Bronchial epithelial cell (primary cell): Measurements from ENCODE around the gene KTI12. TPM values are rescaled to one million over a fixed set of nuclear protein-coding genes. Genes with fewer than 3 reads are reported as not detected.
A peak's percentile ranks its signal among the peaks of the same experiment; 100 is the strongest.
"Not testable (repeated sequence)": the region's sequence is repeated elsewhere in the genome, so short reads cannot be mapped to it uniquely, and the experiment has no call there.

Experiments used
- DNase-seq: peaks from one replicate; pipeline ENCODE4 v3.0.0-alpha.2; 2010; ENCODE audit warnings: low read depth
- FAIRE-seq: peaks from 2 replicates; lab custom pipeline; 2011; peaks lifted over from hg19 to GRCh38; lab: Jason Lieb, UNC
- H3K27me3 ChIP-seq: 2 replicates; pipeline ENCODE4 v1.5.1; 2011; ENCODE audit warnings: low read length; ENCODE audit not compliant: control insufficient read depth, insufficient read depth
- H3K36me3 ChIP-seq: 2 replicates; pipeline ENCODE4 v1.5.1; 2011; ENCODE audit warnings: low read length; ENCODE audit not compliant: control insufficient read depth, insufficient read depth
- H3K4me3 ChIP-seq: 2 replicates; pipeline ENCODE4 v1.5.1; 2011; ENCODE audit warnings: mild to moderate bottlenecking, low read depth, low read length, control low read depth
- total RNA-seq: library from RNA; depleted of rRNA; stranded (reverse); fragments of >200 nt; gene quantifications from 2 replicates; pipeline ENCODE4 v1.2.1, GENCODE V29; 2014
- TF ChIP-seq, protein P1 (sequence below): IDR thresholded peaks from 2 replicates; pipeline ENCODE4 v1.5.1; 2011; ENCODE audit warnings: mild to moderate bottlenecking, moderate library complexity, low read length, control low read depth, inconsistent platforms; ENCODE audit not compliant: insufficient read depth, severe bottlenecking

Gene KTI12
- total RNA-seq, 1 donor from 2014 or later, result 10.0 TPM

DNA sequence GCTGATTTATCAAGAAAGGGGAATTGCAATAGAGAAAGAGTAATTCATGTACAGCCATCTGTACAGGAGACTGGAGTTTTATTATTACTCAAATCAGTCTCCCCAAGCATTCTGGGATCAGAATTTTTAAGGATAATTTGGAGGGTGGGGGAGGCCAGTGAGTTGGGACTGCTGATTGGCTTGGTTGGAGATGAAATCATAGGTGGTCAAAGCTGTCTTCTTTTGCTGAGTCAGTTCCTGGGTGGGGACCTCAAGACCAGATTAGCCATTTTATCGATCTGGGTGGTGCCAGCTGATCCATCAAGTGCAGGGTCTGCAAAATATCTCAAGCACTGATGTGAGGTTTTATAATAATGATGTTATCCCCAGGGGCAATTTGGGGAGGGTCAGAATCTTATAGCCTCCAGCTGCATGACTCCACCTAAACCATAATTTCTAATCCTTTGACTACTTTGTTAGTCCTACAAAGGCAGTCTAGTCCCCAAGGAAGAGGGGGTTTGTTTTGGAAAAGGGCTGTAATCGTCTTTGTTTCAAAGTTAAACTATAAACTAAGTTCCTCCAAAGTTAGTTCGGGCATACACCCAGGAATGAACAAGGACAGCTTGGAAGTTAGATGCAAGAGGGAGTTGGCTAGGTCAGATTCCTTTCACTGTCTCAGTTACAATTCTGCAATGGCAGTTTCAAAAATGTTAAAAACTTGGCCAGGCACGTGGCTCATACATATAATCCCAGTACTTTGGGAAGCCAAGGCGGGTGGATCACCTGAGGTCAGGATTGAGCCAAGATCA is 26.2 kb downstream of the KTI12 start:
- H3K27me3 ChIP-seq, result no peaks in the 10 kb centered on the region
- H3K36me3 ChIP-seq, result no peaks in the 10 kb centered on the region
- FAIRE-seq (no peak), DNase-seq (no peak)
- H3K4me3 ChIP-seq, result no peak overlapping the region
- TF ChIP-seq, protein P1, sequence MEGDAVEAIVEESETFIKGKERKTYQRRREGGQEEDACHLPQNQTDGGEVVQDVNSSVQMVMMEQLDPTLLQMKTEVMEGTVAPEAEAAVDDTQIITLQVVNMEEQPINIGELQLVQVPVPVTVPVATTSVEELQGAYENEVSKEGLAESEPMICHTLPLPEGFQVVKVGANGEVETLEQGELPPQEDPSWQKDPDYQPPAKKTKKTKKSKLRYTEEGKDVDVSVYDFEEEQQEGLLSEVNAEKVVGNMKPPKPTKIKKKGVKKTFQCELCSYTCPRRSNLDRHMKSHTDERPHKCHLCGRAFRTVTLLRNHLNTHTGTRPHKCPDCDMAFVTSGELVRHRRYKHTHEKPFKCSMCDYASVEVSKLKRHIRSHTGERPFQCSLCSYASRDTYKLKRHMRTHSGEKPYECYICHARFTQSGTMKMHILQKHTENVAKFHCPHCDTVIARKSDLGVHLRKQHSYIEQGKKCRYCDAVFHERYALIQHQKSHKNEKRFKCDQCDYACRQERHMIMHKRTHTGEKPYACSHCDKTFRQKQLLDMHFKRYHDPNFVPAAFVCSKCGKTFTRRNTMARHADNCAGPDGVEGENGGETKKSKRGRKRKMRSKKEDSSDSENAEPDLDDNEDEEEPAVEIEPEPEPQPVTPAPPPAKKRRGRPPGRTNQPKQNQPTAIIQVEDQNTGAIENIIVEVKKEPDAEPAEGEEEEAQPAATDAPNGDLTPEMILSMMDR, result no peak

DNA sequence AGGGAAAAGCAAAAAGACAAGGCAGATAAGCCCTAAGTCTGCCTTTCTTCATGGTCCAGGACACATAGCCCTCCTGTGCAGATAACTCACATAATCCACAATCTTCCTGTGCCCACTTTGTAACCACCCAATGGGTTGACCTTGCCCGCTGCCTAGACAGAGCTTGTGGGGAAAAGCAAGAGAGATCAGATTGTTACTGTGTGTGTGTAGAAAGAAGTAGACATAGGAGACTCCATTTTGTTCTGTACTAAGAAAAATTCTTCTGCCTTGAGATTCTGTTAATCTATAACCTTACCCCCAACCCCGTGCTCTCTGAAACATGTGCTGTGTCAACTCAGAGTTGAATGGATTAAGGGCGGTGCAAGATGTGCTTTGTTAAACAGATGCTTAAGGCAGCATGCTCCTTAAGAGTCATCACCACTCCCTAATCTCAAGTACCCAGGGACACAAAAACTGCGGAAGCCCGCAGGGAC is 27.5 kb downstream of the KTI12 start:
- not testable (repeated sequence) for DNase-seq, H3K36me3 ChIP-seq, FAIRE-seq, H3K27me3 ChIP-seq, H3K4me3 ChIP-seq

DNA sequence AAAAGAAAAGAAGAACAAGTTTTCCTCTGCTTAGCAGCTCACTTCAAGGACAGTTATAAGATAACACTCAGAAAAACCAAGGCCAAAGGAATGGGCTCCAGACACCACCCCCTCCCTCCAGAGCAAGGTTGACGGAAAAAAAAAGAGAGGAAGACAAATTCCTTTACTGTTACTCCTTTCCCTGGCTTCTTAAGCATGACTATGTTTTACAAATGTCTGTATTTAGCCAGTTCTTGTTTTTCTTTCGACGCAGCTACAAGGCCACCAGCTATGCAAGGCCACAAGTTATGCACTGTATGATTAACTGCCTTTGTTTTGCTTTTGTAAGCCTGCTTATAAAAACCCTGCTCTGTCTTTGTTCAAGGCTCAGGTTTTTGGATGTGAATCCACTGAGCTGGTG is 28.1 kb downstream of the KTI12 start:
- not testable (repeated sequence) for H3K27me3 ChIP-seq, H3K36me3 ChIP-seq, FAIRE-seq, DNase-seq, H3K4me3 ChIP-seq

DNA sequence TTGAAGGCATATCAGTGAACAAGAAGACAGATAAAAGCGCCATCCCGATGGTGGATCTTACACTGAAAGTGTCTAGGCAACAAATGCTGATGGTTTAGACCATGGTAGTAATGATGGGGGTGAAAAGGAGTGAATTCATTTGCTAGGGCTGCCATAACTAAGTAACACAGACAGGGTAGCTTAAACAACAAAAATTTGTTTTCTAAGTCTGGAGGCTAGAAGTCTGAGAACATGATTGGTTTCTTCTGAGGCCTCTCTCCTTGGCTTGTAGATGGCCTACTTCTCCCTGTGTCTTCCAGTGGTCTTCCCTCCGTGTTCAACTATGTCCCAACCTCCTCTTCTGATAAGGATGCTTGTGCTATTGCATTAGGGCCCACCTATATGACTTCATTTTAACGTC is 29.7 kb downstream of the KTI12 start:
- TF ChIP-seq, protein P1, result no peak
- DNase-seq, result no peak
- Histone ChIP-seq H3K36me3 (no peaks in the 10 kb centered on the region), H3K27me3 (no peaks in the 10 kb centered on the region), H3K4me3 (no peak overlapping the region)
- no peak for FAIRE-seq

DNA sequence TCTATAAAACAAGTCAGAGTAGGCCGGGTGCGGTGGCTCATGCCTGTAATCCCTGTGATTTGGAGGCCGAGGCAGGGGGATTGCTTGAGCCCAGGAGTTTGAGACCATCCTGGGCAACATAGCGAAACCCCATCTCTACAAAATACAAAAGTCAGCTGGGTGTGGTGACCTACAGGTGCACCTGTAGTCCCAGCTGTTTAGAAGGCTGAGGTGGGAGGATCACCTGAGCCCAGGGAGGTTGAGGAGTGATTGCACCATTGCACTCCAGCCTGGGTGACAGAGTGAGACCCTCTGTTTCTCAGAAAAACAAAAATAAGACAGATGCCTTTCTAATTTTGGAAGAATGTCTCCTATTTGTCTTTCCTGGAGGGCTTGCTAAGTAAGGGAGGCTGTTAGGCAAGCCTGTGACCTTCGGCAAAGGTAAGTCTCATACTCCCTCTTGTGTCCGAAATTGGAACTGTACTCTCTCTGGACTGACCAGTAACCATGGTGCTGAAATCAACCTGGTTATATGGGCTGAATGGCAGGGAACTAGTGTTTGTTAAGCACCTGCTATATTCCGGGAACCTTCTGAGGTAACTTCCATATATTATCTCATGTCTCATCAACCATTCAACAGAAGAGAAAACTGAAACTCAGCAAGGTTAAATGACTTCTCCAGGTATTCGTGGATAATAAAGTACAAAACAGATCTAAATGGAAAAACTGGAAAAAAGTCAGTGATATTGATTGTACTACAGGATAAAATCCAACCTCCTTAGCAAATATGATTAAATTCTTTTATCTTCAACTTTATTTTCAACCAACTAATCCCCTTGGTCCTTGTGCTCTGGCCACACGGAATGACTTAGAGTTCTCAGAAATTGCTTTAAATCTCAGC is 31.3 kb downstream of the KTI12 start:
- no peak for FAIRE-seq

DNA sequence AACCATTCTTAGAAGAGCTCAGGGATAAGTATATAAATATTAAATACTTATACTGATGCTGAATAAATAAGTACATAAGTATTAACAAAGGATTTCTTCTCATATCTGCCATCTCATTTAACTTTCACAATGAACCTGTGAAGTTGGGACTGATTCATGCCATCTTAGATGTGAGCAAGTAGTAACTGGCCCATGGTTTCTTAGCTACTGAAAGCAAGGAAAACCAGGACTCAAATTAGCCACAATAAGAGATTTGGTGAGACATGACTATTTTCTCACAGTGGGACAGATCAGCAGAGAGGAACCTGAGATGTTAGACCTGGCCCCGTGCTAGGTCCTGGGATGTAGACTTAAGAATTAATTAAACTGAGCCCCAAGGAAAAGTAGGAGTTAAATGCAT is 34.9 kb downstream of the KTI12 start:
- TF ChIP-seq, protein P1, result no peak
- Histone ChIP-seq H3K36me3 (no peaks in the 10 kb centered on the region), H3K27me3 (no peaks in the 10 kb centered on the region), H3K4me3 (no peak overlapping the region)
- FAIRE-seq, result no peak
- peak; percentile 82 for DNase-seq

More for the DNA sequence above, 31.3 kb downstream of the KTI12 start:
- Histone ChIP-seq H3K27me3 (no peaks in the 10 kb centered on the region), H3K36me3 (no peaks in the 10 kb centered on the region), H3K4me3 (no peak overlapping the region)
- TF ChIP-seq, protein P1, result peak; percentile 82
- DNase-seq, result peak; percentile 89
